Kasumi-1 (cell line): ENCODE data around the gene ASAP2.

ENCODE experiments used
- DNase-seq, 2 experiments: peaks; one replicate each; lab custom pipeline; 2025; lab: John Stamatoyannopoulos, UW

The ASAP2 gene

GRCh38 chr2:9347411-9347881 lies 140.8 kb downstream of the ASAP2 start:
- DNase-seq, result no peak

GRCh38 chr2:9354318-9354717 lies 147.7 kb downstream of the ASAP2 start:
- no peak for DNase-seq

- DNase-seq, result no peak
Observed at GRCh38 chr2:9355270-9355669, 148.7 kb downstream of the ASAP2 start.

GRCh38 chr2:9355716-9356115 lies 149.1 kb downstream of the ASAP2 start:
- DNase-seq, result no peak

GRCh38 chr2:9356261-9356660 lies 149.6 kb downstream of the ASAP2 start:
- DNase-seq, result no peak

- no peak for DNase-seq
Observed at GRCh38 chr2:9358846-9359245, 152.2 kb downstream of the ASAP2 start.

- no peak for DNase-seq
Observed at GRCh38 chr2:9359463-9359862, 152.9 kb downstream of the ASAP2 start.

GRCh38 chr2:9360110-9360509 lies 153.5 kb downstream of the ASAP2 start:
- no peak for DNase-seq

GRCh38 chr2:9360701-9361100 lies 154.1 kb downstream of the ASAP2 start:
- DNase-seq, result no peak

- no peak for DNase-seq
Observed at GRCh38 chr2:9364373-9364772, 157.8 kb downstream of the ASAP2 start.

GRCh38 chr2:9364791-9365497 lies 158.3 kb downstream of the ASAP2 start:
- DNase-seq, result no peak

- DNase-seq, result no peak
Observed at GRCh38 chr2:9365498-9366019, 158.9 kb downstream of the ASAP2 start.

- no peak for DNase-seq
Observed at GRCh38 chr2:9366026-9366425, 159.4 kb downstream of the ASAP2 start.

- DNase-seq, result no peak
Observed at GRCh38 chr2:9370746-9371145, 164.1 kb downstream of the ASAP2 start.

GRCh38 chr2:9373047-9373446 lies 166.4 kb downstream of the ASAP2 start:
- no peak for DNase-seq

- no peak for DNase-seq
Observed at GRCh38 chr2:9373476-9373875, 166.9 kb downstream of the ASAP2 start.

GRCh38 chr2:9374071-9374730 lies 167.6 kb downstream of the ASAP2 start:
- no peak for DNase-seq

GRCh38 chr2:9375857-9376428 lies 169.3 kb downstream of the ASAP2 start:
- no peak for DNase-seq

- no peak for DNase-seq
Observed at GRCh38 chr2:9377461-9378097, 171.0 kb downstream of the ASAP2 start.

- no peak for DNase-seq
Observed at GRCh38 chr2:9378433-9379390, 172.1 kb downstream of the ASAP2 start.

- DNase-seq, result no peak
Observed at GRCh38 chr2:9379391-9379755, 172.8 kb downstream of the ASAP2 start.
